Muscle layer of colon (tissue), 2 donors: ENCODE measurements around the gene HSF4.

Experiments
- H3K27ac ChIP-seq: one replicate; pipeline ENCODE4 v1.7.0; 2013; ENCODE audit warnings: low read depth, mild to moderate bottlenecking, low read length, moderate library complexity
- H3K27me3 ChIP-seq, 2 donors: one replicate each; pipeline ENCODE4 v1.7.0; 2013; ENCODE audit warnings: low read length in 2 of 2, mild to moderate bottlenecking in 2 of 2; ENCODE audit not compliant: insufficient read depth in 2 of 2, control insufficient read depth in 1 of 2
- H3K36me3 ChIP-seq: one replicate; pipeline ENCODE4 v1.7.0; 2013; ENCODE audit warnings: mild to moderate bottlenecking, low read length; ENCODE audit not compliant: insufficient read depth
- H3K4me1 ChIP-seq: one replicate; pipeline ENCODE4 v1.7.0; 2013; ENCODE audit warnings: mild to moderate bottlenecking, low read length; ENCODE audit not compliant: insufficient read depth
- H3K4me3 ChIP-seq, 2 donors: one replicate each; pipeline ENCODE4 v1.7.0; 2013; ENCODE audit warnings: low read length in 2 of 2, low read depth in 1 of 2, mild to moderate bottlenecking in 1 of 2, moderate library complexity in 1 of 2
- H3K9ac ChIP-seq: one replicate; pipeline ENCODE4 v1.7.0; 2013; ENCODE audit warnings: low read length
- H3K9me3 ChIP-seq: one replicate; pipeline ENCODE4 v1.7.0; 2013; ENCODE audit warnings: mild to moderate bottlenecking, low read length
- donor health status: abdominal sarcoma.
- donor health status: Adenocarcinoma of cecum.

The HSF4 gene

GRCh38 chr16:67183284-67183626 is 18.7 kb downstream of the HSF4 start:
- Histone ChIP-seq H3K4me1 (peaks cover 28% of the 10 kb centered on the region), H3K27me3 (no peaks in the 10 kb centered on the region), H3K9me3 (no peaks in the 10 kb centered on the region), H3K27ac (peak overlapping the region; percentile 59), H3K9ac (no peak overlapping the region), H3K4me3 (peak overlapping the region; percentile 25 to 64), H3K36me3 (no peaks in the 10 kb centered on the region)

GRCh38 chr16:67183627-67184452 is 19.3 kb downstream of the HSF4 start, which contains the start of gene MATCAP1:
TSS of gene MATCAP1 (minus strand) at chr16:67183963. CDS start at chr16:67180610, 3,353 bp downstream.
- no peaks in the 10 kb centered on the region for H3K36me3 ChIP-seq
- peak within 1 kb of the TSS; percentile 73 for H3K27ac ChIP-seq
- H3K27me3 ChIP-seq, result no peaks in the 10 kb centered on the region
- no peak within 1 kb of the TSS for H3K9ac ChIP-seq
- peak within 1 kb of the TSS; percentile 54 to 64 for H3K4me3 ChIP-seq
- peaks cover 28% of the 10 kb centered on the region for H3K4me1 ChIP-seq
- no peaks in the 10 kb centered on the region for H3K9me3 ChIP-seq

- Histone ChIP-seq H3K36me3 (no peaks in the 10 kb centered on the region), H3K27me3 (no peaks in the 10 kb centered on the region), H3K4me1 (peaks cover 28% of the 10 kb centered on the region), H3K9me3 (no peaks in the 10 kb centered on the region), H3K9ac (no peak overlapping the region), H3K4me3 (peak overlapping the region; percentile 54 to 64), H3K27ac (peak overlapping the region; percentile 73)
Observed at GRCh38 chr16:67184453-67184994, 20.0 kb downstream of the HSF4 start.

GRCh38 chr16:67184995-67185650 is 20.6 kb downstream of the HSF4 start:
- Histone ChIP-seq H3K9ac (no peak overlapping the region), H3K27ac (no peak overlapping the region), H3K9me3 (no peaks in the 10 kb centered on the region)

GRCh38 chr16:67185651-67186134 is 21.1 kb downstream of the HSF4 start:
- peaks cover 28% of the 10 kb centered on the region for H3K4me1 ChIP-seq
- H3K9me3 ChIP-seq, result no peaks in the 10 kb centered on the region
- no peak overlapping the region for H3K9ac ChIP-seq
- no peaks in the 10 kb centered on the region for H3K27me3 ChIP-seq
- no peaks in the 10 kb centered on the region for H3K36me3 ChIP-seq
- H3K4me3 ChIP-seq, result peak overlapping the region in 1 of 2 donors; percentile 25
- no peak overlapping the region for H3K27ac ChIP-seq

More at GRCh38 chr16:67184995-67185650, 20.6 kb downstream of the HSF4 start:
- H3K27me3 ChIP-seq, result no peaks in the 10 kb centered on the region
- H3K4me1 ChIP-seq, result peaks cover 28% of the 10 kb centered on the region
- H3K36me3 ChIP-seq, result no peaks in the 10 kb centered on the region
- H3K4me3 ChIP-seq, result peak overlapping the region; percentile 34 to 64

- Histone ChIP-seq H3K9ac (no peak overlapping the region), H3K27me3 (no peaks in the 10 kb centered on the region), H3K4me1 (peaks cover 32% of the 10 kb centered on the region), H3K4me3 (no peak overlapping the region), H3K9me3 (no peaks in the 10 kb centered on the region), H3K27ac (no peak overlapping the region), H3K36me3 (no peaks in the 10 kb centered on the region)
Observed at GRCh38 chr16:67186550-67186950, 22.0 kb downstream of the HSF4 start.

- H3K9me3 ChIP-seq, result no peaks in the 10 kb centered on the region
- no peak overlapping the region for H3K27ac ChIP-seq
- no peaks in the 10 kb centered on the region for H3K27me3 ChIP-seq
- H3K4me1 ChIP-seq, result peaks cover 35% of the 10 kb centered on the region
- no peak overlapping the region for H3K4me3 ChIP-seq
- no peaks in the 10 kb centered on the region for H3K36me3 ChIP-seq
- no peak overlapping the region for H3K9ac ChIP-seq
Observed at GRCh38 chr16:67187175-67187890, 22.8 kb downstream of the HSF4 start.

GRCh38 chr16:67188323-67188722 is 23.8 kb downstream of the HSF4 start:
- Histone ChIP-seq H3K36me3 (no peaks in the 10 kb centered on the region), H3K4me3 (no peak overlapping the region), H3K27ac (no peak overlapping the region), H3K27me3 (no peaks in the 10 kb centered on the region), H3K9ac (no peak overlapping the region), H3K4me1 (peaks cover 34% of the 10 kb centered on the region), H3K9me3 (no peaks in the 10 kb centered on the region)

- peaks cover 37% of the 10 kb centered on the region for H3K4me1 ChIP-seq
- no peak overlapping the region for H3K9ac ChIP-seq
- no peaks in the 10 kb centered on the region for H3K9me3 ChIP-seq
- no peak overlapping the region for H3K4me3 ChIP-seq
- no peaks in the 10 kb centered on the region for H3K27me3 ChIP-seq
- H3K27ac ChIP-seq, result no peak overlapping the region
- H3K36me3 ChIP-seq, result peaks cover 3% of the 10 kb centered on the region
Observed at GRCh38 chr16:67188798-67189197, 24.3 kb downstream of the HSF4 start.

GRCh38 chr16:67190041-67190440 is 25.5 kb downstream of the HSF4 start, which contains the start of gene EXOC3L1:
TSS of gene EXOC3L1 (minus strand) at chr16:67190136. CDS start at chr16:67189676, 460 bp downstream.
- Histone ChIP-seq H3K27me3 (no peaks in the 10 kb centered on the region), H3K9me3 (no peaks in the 10 kb centered on the region), H3K4me1 (peaks cover 34% of the 10 kb centered on the region), H3K36me3 (peaks cover 15% of the 10 kb centered on the region), H3K4me3 (no peak within 1 kb of the TSS), H3K27ac (no peak within 1 kb of the TSS), H3K9ac (no peak within 1 kb of the TSS)
